Immature natural killer cell (primary cell): ENCODE measurements around the gene TLE6. TPM values are rescaled to one million over a fixed set of nuclear protein-coding genes. Genes with fewer than 3 reads are reported as not detected.
"Not testable (repeated sequence)": the region's sequence is repeated elsewhere in the genome, so short reads cannot be mapped to it uniquely, and the experiment has no call there.

Source experiments
- DNase-seq, 3 donors: peaks; one replicate each; pipeline ENCODE4 v3.0.0; 2022; ENCODE audit warnings: mixed read lengths in 1 of 3
- H3K27ac Mint-ChIP-seq, 6 donors: one replicate each; pipeline ENCODE4 v1.8.0; 2020; ENCODE audit warnings: mixed read lengths in 6 of 6, mild to moderate bottlenecking in 5 of 6, inconsistent platforms in 4 of 6, moderate library complexity in 3 of 6
- H3K27me3 Mint-ChIP-seq, 3 donors: one replicate each; pipeline ENCODE4 v1.8.0; 2020 to 2021; ENCODE audit warnings: low read depth in 3 of 3, mild to moderate bottlenecking in 3 of 3, mixed read lengths in 3 of 3, moderate library complexity in 3 of 3, inconsistent platforms in 1 of 3
- H3K36me3 Mint-ChIP-seq, 3 donors: one replicate each; pipeline ENCODE4 v1.8.0; 2020; ENCODE audit warnings: mixed read lengths in 3 of 3, inconsistent platforms in 2 of 3, mild to moderate bottlenecking in 2 of 3
- H3K4me1 Mint-ChIP-seq, 2 donors: one replicate each; pipeline ENCODE4 v1.8.0; 2020; ENCODE audit warnings: inconsistent platforms in 2 of 2, mild to moderate bottlenecking in 2 of 2, mixed read lengths in 2 of 2, moderate library complexity in 1 of 2
- H3K4me3 Mint-ChIP-seq, 5 donors: one replicate each; pipeline ENCODE4 v1.8.0; 2020; ENCODE audit warnings: mild to moderate bottlenecking in 5 of 5, mixed read lengths in 5 of 5, inconsistent platforms in 3 of 5, moderate library complexity in 3 of 5
- H3K9me3 Mint-ChIP-seq, 6 donors: one replicate each; pipeline ENCODE4 v1.8.0; 2020; ENCODE audit warnings: mild to moderate bottlenecking in 6 of 6, mixed read lengths in 6 of 6, inconsistent platforms in 4 of 6, moderate library complexity in 3 of 6
- polyA plus RNA-seq, 3 donors: library from polyadenylated mRNA; unstranded; fragments of 300-500 nt; fragmentation: Illumina TruSeq; gene quantifications; one replicate each; pipeline ENCODE4 v1.2.3, GENCODE V29; 2021

TLE6 gene
- polyA plus RNA-seq, 3 donors from 2014 or later = 0.34 to 2.3 (median 1.8) TPM

DNA sequence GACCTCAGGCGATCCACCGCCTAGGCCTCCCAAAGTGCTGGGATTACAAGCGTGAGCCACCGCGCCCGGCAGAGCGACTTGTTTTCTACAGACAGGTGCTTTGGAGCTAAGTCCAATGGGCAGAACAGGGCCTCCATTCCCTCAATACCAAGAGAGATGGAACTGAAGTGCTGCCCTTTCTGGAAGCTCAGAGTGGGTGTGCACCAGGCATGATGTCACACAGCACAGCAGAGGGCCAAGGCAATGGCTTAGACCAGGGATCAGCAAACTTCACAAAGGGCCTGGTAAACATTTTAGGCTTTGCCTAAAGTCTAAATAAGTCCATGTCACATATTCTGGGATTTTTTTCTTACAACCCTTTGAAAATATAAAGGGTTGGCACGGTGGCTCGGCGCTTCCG, 21.3 kb downstream of the TLE6 start:
- no peak overlapping the region for H3K27ac Mint-ChIP-seq

DNA sequence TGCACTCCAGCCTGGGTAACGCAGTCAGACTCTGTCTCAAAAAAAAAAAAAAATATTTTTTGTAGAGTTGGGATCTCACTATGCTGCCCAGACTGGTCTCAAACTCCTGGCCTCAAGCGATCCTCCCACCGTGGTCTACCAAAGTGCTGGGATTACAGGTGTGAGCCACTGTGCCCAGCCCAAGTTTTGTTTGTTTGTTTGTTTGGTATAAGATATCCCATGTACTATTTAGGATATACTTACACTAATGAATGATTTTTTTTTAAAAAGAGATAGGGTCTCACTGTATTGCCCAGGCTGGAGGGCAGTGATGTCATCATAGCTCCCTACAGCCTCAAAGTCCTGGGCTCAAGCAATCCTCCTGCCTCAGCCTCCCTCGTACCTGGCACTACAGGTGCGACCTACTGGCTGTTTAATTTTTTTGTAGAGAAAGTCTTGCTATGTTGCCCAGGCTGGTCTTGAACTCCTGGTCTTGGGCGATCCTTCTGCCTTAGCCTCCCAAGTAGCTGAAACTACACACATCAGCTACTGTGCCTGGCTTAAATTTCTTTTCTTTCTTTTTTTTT, 24.0 kb downstream of the TLE6 start:
- Mint-ChIP-seq H3K4me3 (no peak overlapping the region), H3K27ac (no peak overlapping the region), H3K4me1 (no peaks in the 10 kb centered on the region), H3K9me3 (no peaks in the 10 kb centered on the region), H3K36me3 (peaks cover 0 to 2% (median 0%) of the 10 kb centered on the region in 3 donors), H3K27me3 (peaks cover 0 to 5% (median 3%) of the 10 kb centered on the region in 3 donors)
- DNase-seq = no peak

More for the DNA sequence above, 21.3 kb downstream of the TLE6 start:
- peaks cover 0 to 8% (median 0%) of the 10 kb centered on the region in 3 donors for H3K27me3 Mint-ChIP-seq
- H3K4me3 Mint-ChIP-seq = no peak overlapping the region
- DNase-seq = no peak
- peaks cover 0 to 2% (median 0%) of the 10 kb centered on the region in 3 donors for H3K36me3 Mint-ChIP-seq
- H3K4me1 Mint-ChIP-seq = no peaks in the 10 kb centered on the region
- H3K9me3 Mint-ChIP-seq = no peaks in the 10 kb centered on the region

DNA sequence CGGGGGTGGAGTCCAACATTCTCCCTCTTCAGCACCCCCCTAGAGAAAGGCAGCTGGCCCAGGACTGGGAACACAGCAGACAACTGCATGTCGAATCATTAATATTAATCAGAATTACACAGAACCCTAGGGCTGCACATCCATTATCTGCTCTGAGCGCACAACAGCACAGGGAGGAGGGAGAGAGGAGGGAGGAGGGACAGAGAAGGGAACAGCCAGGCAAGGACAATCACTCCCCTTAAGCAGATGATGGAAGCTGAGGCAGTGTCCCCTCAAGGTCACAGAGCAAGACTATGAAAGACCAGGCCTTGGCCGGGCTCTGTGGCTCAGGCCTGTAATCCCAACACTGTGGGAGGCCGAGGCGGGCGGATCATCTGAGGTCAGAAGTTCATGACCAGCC, 25.7 kb downstream of the TLE6 start:
- no peak overlapping the region for H3K4me3 Mint-ChIP-seq
- H3K36me3 Mint-ChIP-seq = peaks cover 0 to 2% (median 0%) of the 10 kb centered on the region in 3 donors
- no peak overlapping the region for H3K27ac Mint-ChIP-seq
- H3K27me3 Mint-ChIP-seq = peaks cover 0 to 3% (median 3%) of the 10 kb centered on the region in 3 donors
- DNase-seq = no peak
- H3K9me3 Mint-ChIP-seq = no peaks in the 10 kb centered on the region
- no peaks in the 10 kb centered on the region for H3K4me1 Mint-ChIP-seq

DNA sequence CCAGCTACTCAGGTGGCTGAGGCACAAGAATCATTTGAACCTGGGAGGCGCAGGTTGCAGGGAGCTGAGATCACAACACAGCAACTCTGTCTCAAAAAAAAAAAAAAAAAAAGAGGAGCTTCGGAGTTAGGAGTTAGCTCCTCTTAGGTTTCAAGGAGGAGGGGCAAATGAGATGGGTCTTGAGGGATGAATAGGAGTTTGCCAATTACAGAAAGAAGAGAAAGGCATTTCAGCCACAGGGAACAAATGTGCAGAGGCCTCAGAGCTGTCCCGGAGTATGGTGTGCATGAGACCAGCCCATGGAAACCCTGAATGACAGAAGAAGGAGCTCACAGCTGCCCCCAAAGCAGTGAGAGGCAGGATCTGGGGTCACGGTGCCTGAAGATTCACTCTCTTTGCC, 27.2 kb downstream of the TLE6 start:
- H3K27me3 Mint-ChIP-seq = peaks cover 0 to 3% (median 3%) of the 10 kb centered on the region in 3 donors
- peaks cover 0 to 2% (median 0%) of the 10 kb centered on the region in 3 donors for H3K36me3 Mint-ChIP-seq
- H3K27ac Mint-ChIP-seq = no peak overlapping the region
- no peak overlapping the region for H3K4me3 Mint-ChIP-seq
- no peak for DNase-seq
- H3K4me1 Mint-ChIP-seq = no peaks in the 10 kb centered on the region
- H3K9me3 Mint-ChIP-seq = no peaks in the 10 kb centered on the region

DNA sequence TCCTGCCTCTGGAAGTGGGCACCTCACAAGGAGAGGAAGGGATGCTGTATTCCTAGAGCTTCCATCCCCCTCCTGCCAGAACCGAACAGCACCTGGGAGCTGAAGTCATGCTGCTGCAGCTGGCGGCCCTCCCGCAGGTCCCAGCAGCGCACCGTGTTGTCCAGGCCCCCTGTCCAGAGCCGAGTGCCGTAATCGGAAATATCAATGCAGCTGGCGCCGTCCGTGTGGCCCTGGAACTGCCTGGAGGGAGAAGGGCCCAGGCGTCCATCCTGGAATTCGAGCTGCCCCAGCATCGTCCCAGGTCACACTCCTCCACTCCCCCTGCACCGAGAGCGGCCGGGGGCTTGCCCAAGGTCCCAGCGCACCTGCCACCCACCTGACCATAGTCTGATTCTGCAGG, 28.0 kb downstream of the TLE6 start:
- H3K4me1 Mint-ChIP-seq = no peaks in the 10 kb centered on the region
- H3K4me3 Mint-ChIP-seq = no peak overlapping the region
- peaks cover 0 to 3% (median 3%) of the 10 kb centered on the region in 3 donors for H3K27me3 Mint-ChIP-seq
- H3K9me3 Mint-ChIP-seq = no peaks in the 10 kb centered on the region
- H3K27ac Mint-ChIP-seq = no peak overlapping the region
- no peak for DNase-seq
- peaks cover 0 to 2% (median 0%) of the 10 kb centered on the region in 3 donors for H3K36me3 Mint-ChIP-seq

DNA sequence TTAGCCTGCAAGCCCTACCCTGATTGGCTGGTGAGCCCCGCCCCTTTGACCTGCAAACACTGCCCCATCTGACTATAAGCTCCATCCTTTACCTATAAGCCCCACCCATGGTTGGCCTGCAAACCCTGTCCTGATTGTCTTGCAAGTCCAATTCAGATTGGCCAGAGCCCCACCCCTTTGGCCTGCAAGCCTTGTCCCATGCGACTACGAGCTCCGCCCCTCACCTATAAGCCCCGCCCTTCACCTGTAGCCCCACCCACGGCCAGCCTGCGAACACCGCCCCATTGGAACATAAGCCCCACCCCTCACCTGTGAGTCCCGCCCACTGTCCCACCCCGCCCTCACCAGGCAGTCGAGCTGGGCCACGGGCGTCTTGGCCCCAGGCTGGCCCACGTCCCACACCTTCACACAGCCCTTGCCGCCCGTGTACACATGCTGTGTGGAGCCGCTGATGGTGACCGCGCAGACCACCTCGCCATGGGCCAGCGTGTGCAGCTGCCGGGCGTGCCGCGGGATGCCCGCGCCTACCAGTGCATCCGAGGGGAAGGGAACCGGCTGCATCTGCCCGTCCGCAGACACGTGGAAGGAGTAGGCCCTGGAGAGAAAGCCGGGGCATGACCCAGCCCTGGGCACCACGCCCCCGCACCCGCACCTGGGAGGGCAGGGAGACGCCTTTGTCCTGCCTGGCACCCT, 28.9 kb downstream of the TLE6 start:
- H3K9me3 Mint-ChIP-seq = no peaks in the 10 kb centered on the region
- no peak overlapping the region for H3K27ac Mint-ChIP-seq
- no peak for DNase-seq
- no peak overlapping the region for H3K4me3 Mint-ChIP-seq
- peaks cover 0 to 3% (median 3%) of the 10 kb centered on the region in 3 donors for H3K27me3 Mint-ChIP-seq
- no peaks in the 10 kb centered on the region for H3K4me1 Mint-ChIP-seq
- H3K36me3 Mint-ChIP-seq = peaks cover 0 to 2% (median 0%) of the 10 kb centered on the region in 3 donors

DNA sequence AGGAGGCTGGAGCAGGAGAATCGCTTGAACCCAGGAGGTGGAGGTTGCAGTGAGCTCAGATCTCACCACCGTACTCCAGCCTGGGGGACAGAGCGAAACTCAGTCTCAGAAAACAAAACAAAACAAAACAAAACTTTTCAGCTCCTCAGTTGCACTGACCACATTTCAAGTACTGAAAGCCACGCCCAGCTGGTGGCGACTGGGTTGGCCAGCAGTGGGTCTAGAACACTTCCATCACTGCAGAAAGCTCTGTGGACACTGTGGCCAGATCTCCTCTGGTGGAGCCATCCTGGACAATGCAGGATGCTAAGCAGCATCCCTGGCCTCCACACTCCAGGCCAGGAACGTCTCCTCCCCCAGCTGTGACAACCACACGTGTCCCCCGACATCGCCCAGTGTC, 30.6 kb downstream of the TLE6 start:
- Mint-ChIP-seq H3K27ac (no peak overlapping the region), H3K36me3 (peaks cover 0 to 2% (median 0%) of the 10 kb centered on the region in 3 donors), H3K4me1 (no peaks in the 10 kb centered on the region), H3K9me3 (no peaks in the 10 kb centered on the region), H3K27me3 (peaks cover 0 to 3% (median 2%) of the 10 kb centered on the region in 3 donors), H3K4me3 (no peak overlapping the region)
- DNase-seq = no peak

DNA sequence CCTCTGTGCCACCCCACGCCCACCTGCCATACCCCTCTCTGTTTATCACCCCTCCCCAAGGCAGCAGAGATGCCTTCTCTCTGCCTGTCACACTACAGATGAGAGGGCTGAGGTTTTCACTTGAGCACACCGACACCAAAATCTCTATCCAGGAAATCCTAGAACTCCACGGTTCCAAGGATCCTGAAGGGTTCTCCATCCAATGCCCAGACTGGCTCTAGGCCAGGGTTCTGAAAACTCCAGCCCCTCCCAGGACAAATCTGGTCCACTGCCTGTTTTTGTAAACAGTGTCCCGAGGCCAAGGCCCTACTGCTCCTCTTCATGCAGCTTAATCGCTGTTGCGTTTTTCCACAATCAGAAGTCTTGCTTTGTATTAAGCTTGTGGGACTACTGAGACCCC, 31.6 kb downstream of the TLE6 start:
- no peak overlapping the region for H3K4me3 Mint-ChIP-seq
- H3K27me3 Mint-ChIP-seq = peaks cover 0 to 3% (median 0%) of the 10 kb centered on the region in 3 donors
- DNase-seq = no peak
- H3K27ac Mint-ChIP-seq = no peak overlapping the region
- no peaks in the 10 kb centered on the region for H3K36me3 Mint-ChIP-seq
- H3K9me3 Mint-ChIP-seq = no peaks in the 10 kb centered on the region
- no peaks in the 10 kb centered on the region for H3K4me1 Mint-ChIP-seq

DNA sequence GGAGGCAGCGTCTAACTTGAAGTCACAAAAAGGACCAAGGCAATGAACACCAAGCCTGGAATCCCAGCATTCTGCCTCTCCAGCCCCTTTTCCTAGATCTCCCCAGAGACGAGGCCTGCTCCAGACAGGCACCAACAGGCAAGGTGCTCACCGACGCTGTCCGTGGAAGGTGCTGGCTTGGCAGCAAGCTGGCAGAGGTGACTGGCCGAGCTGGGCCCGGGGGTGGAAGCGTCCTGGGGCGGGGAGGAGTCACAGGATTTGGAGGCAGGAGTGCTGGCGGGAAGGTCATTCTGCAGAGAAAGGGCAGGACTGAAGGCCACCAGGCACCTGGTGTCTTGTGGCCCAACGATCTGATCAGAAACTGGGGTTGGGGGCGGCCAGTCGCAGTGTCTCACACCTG, 33.5 kb downstream of the TLE6 start:
- Mint-ChIP-seq H3K4me3 (no peak overlapping the region), H3K36me3 (no peaks in the 10 kb centered on the region), H3K9me3 (no peaks in the 10 kb centered on the region), H3K27ac (no peak overlapping the region), H3K27me3 (peaks cover 0 to 3% (median 0%) of the 10 kb centered on the region in 3 donors), H3K4me1 (no peaks in the 10 kb centered on the region)
- DNase-seq = no peak

DNA sequence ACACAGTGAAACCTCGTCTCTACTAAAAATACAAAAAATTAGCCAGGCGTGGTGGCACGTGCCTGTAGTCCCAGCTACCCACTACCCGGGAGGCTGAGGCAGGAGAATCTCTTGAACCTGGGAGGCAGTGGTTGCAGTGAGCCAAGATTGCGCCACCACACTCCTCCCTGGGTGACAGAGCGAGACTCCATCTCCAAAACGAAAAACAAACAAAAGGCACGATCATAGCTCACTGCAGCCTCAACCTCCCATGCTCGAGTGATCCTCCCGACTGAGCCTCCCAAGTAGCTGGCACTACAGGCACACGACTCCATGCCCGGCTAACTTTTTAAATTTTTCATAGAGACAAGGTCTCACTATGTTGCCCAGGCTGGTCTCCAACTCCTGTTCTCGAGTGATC, 34.7 kb downstream of the TLE6 start:
- H3K9me3 Mint-ChIP-seq, H3K27ac Mint-ChIP-seq: not testable (repeated sequence)

DNA sequence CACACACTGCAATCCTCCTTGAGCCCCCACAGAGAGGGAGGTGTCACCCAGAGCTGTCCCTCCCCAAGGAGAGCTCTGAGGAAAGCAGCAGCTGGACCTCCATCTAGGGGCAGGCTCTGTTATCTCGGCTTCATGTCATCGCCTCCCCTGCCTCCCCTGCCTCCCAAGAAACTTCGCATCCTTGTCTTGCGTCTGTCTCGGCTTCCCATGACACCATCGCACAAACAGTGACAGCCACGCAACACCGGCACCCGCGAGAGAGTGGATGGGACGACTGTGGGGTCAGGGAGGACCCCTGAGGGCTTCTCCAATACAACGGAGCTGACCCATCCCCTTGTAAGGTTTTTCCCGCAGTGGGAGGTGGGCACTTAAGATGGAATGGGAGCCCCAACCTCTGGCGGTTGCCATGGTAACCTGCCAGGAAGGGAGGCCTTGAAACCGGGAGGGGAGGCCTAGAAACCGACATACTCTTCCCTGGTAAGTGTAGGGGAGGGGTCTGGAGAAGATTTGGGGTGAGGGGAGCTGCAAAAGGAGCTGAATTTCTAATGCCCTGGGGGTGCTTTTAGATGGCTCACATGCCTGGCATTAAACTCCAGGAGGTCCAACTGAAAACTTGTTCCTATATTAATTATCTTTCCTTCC, 35.4 kb downstream of the TLE6 start:
- DNase-seq = no peak
- no peak overlapping the region for H3K4me3 Mint-ChIP-seq
- no peaks in the 10 kb centered on the region for H3K4me1 Mint-ChIP-seq
- no peaks in the 10 kb centered on the region for H3K9me3 Mint-ChIP-seq
- no peaks in the 10 kb centered on the region for H3K36me3 Mint-ChIP-seq
- H3K27me3 Mint-ChIP-seq = peaks cover 0 to 2% (median 1%) of the 10 kb centered on the region in 3 donors
- H3K27ac Mint-ChIP-seq = no peak overlapping the region

More for the DNA sequence above, 34.7 kb downstream of the TLE6 start:
- H3K4me3 Mint-ChIP-seq, H3K4me1 Mint-ChIP-seq, DNase-seq, H3K36me3 Mint-ChIP-seq, H3K27me3 Mint-ChIP-seq: not testable (repeated sequence)

DNA sequence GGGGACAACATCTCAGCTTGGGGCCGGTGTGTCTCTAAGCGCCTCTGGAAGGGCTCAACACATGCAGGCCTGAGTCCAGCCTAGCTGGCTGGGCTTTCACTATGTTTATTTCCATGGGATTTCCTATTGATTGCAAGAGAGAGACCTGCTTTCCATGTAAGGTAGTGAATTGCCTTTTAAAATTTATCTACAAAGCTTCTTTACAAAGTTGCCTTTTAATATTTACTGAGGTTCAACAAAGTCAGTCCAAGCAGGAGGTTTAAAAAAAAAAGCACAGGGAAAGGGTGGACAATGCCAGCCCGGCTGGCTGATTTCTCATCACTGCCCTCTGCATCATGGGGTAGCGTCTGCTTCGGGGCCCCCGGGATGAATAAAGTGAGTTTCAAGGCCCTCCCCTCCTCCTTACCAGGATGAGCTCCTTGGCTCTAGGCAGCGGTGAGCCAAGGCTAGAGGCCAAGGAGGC, 35.9 kb downstream of the TLE6 start:
- no peak overlapping the region for H3K27ac Mint-ChIP-seq
- DNase-seq = no peak
- H3K36me3 Mint-ChIP-seq = no peaks in the 10 kb centered on the region
- H3K4me1 Mint-ChIP-seq = no peaks in the 10 kb centered on the region
- no peaks in the 10 kb centered on the region for H3K9me3 Mint-ChIP-seq
- H3K4me3 Mint-ChIP-seq = no peak overlapping the region
- peaks cover 0 to 2% (median 1%) of the 10 kb centered on the region in 3 donors for H3K27me3 Mint-ChIP-seq

DNA sequence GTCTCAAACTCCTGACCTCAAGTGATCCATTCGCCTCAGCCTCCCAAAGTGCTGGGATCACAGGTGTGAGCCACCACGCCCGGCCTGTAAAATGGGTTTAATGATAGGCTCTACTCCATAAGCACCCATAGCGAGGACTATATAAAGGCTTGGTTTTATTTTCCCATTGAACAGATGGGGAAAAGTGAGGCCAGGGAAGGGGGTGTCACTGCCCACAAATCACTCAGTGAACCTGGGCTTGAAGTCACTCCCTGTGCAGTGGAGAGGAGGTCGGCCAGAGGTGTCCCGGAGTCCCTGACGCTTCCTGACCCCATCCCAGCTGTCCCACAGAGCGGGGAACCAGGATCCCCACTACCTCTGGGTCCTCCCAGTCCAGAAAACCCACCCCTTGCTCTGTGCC, 36.8 kb downstream of the TLE6 start:
- peaks cover 0 to 2% (median 1%) of the 10 kb centered on the region in 3 donors for H3K27me3 Mint-ChIP-seq
- H3K27ac Mint-ChIP-seq = no peak overlapping the region
- no peaks in the 10 kb centered on the region for H3K36me3 Mint-ChIP-seq
- no peaks in the 10 kb centered on the region for H3K4me1 Mint-ChIP-seq
- no peaks in the 10 kb centered on the region for H3K9me3 Mint-ChIP-seq
- no peak overlapping the region for H3K4me3 Mint-ChIP-seq
- DNase-seq = no peak
